ENCODE data around the gene PODN.

DNA sequence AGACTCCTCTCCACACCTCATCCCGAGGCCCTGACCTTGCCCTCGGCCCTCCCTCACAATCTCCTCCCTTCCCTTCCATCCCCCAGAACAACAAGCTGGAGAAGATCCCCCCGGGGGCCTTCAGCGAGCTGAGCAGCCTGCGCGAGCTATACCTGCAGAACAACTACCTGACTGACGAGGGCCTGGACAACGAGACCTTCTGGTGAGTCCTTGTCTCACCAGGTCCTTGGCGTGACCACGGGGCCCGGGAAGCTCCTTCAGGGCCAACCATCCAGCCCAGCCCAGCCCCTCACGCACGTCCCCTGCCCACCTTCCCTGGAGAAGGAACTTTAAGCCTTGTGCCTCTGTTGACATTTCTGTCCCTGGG is 15.6 kb downstream of the PODN start:
- TF ChIP-seq, protein P1, sequence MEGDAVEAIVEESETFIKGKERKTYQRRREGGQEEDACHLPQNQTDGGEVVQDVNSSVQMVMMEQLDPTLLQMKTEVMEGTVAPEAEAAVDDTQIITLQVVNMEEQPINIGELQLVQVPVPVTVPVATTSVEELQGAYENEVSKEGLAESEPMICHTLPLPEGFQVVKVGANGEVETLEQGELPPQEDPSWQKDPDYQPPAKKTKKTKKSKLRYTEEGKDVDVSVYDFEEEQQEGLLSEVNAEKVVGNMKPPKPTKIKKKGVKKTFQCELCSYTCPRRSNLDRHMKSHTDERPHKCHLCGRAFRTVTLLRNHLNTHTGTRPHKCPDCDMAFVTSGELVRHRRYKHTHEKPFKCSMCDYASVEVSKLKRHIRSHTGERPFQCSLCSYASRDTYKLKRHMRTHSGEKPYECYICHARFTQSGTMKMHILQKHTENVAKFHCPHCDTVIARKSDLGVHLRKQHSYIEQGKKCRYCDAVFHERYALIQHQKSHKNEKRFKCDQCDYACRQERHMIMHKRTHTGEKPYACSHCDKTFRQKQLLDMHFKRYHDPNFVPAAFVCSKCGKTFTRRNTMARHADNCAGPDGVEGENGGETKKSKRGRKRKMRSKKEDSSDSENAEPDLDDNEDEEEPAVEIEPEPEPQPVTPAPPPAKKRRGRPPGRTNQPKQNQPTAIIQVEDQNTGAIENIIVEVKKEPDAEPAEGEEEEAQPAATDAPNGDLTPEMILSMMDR (conservative IDR thresholded peaks at IDR 0.05; ENCODE audit: low read depth, low read length): no peak
- TF ChIP-seq RCOR1 (IDR thresholded peaks at IDR 0.05; ENCODE audit: insufficient replicate concordance, low read length): no peak
- TF ChIP-seq RFX5 (IDR thresholded peaks at IDR 0.05; ENCODE audit: low read depth, low read length): no peak
- no peak for TF ChIP-seq FOS (IDR thresholded peaks at IDR 0.05; ENCODE audit: low read depth, low read length)
- TF ChIP-seq POLR2A (IDR thresholded peaks at IDR 0.05; ENCODE audit: low read depth, low read length): no peak
- no peak for TF ChIP-seq MXI1 (IDR thresholded peaks at IDR 0.05; ENCODE audit: borderline replicate concordance, low read depth, low read length)
- TF ChIP-seq RAD21 (IDR thresholded peaks at IDR 0.05; ENCODE audit: low read length): no peak
